T-helper 1 cell treated with Interleukin-12 subunit alpha and Interleukin-12 subunit beta and Interleukin-4 antibody, amounts not matched to agents 30 μg/mL and 1 μg/mL, for 36 hours (primary cell): ENCODE data around the gene ARHGAP26.
A peak's percentile ranks its signal among the peaks of the same experiment; 100 is the strongest.
"Not testable (repeated sequence)": the region's sequence is repeated elsewhere in the genome, so short reads cannot be mapped to it uniquely, and the experiment has no call there.

Experiments
- H3K27ac Mint-ChIP-seq: one replicate; pipeline ENCODE4 v1.8.0; 2021; ENCODE audit warnings: mild to moderate bottlenecking, mixed read lengths
- H3K27me3 Mint-ChIP-seq: one replicate; pipeline ENCODE4 v1.8.0; 2021; ENCODE audit warnings: low read depth, mixed read lengths
- H3K36me3 Mint-ChIP-seq: one replicate; pipeline ENCODE4 v1.8.0; 2021; ENCODE audit warnings: low read depth, mixed read lengths
- H3K4me1 Mint-ChIP-seq: one replicate; pipeline ENCODE4 v1.8.0; 2021; ENCODE audit warnings: low read depth, mixed read lengths
- H3K4me3 Mint-ChIP-seq: one replicate; pipeline ENCODE4 v1.8.0; 2021; ENCODE audit warnings: mild to moderate bottlenecking, moderate library complexity, mixed read lengths
- H3K9me3 Mint-ChIP-seq: one replicate; pipeline ENCODE4 v1.8.0; 2021; ENCODE audit warnings: mixed read lengths

Gene ARHGAP26

GRCh38 chr5:142918959-142919635 is 148.9 kb downstream of the ARHGAP26 start:
- H3K27ac Mint-ChIP-seq, result no peak overlapping the region
- peaks cover 14% of the 10 kb centered on the region for H3K4me1 Mint-ChIP-seq
- no peaks in the 10 kb centered on the region for H3K9me3 Mint-ChIP-seq
- peaks cover 3% of the 10 kb centered on the region for H3K36me3 Mint-ChIP-seq
- H3K4me3 Mint-ChIP-seq, result no peak overlapping the region
- no peaks in the 10 kb centered on the region for H3K27me3 Mint-ChIP-seq

GRCh38 chr5:142920849-142921612 is 150.9 kb downstream of the ARHGAP26 start:
- Mint-ChIP-seq H3K9me3 (no peaks in the 10 kb centered on the region), H3K27me3 (no peaks in the 10 kb centered on the region), H3K36me3 (peaks cover 6% of the 10 kb centered on the region), H3K27ac (no peak overlapping the region), H3K4me1 (peaks cover 33% of the 10 kb centered on the region), H3K4me3 (no peak overlapping the region)

GRCh38 chr5:142922223-142922952 is 152.2 kb downstream of the ARHGAP26 start:
- no peak overlapping the region for H3K4me3 Mint-ChIP-seq
- H3K27me3 Mint-ChIP-seq, result no peaks in the 10 kb centered on the region
- H3K27ac Mint-ChIP-seq, result no peak overlapping the region
- H3K9me3 Mint-ChIP-seq, result no peaks in the 10 kb centered on the region
- H3K36me3 Mint-ChIP-seq, result peaks cover 9% of the 10 kb centered on the region
- peaks cover 43% of the 10 kb centered on the region for H3K4me1 Mint-ChIP-seq

GRCh38 chr5:142924135-142924883 is 154.1 kb downstream of the ARHGAP26 start:
- Mint-ChIP-seq H3K4me1 (peaks cover 45% of the 10 kb centered on the region), H3K4me3 (no peak overlapping the region), H3K27ac (peak overlapping the region; percentile 23), H3K9me3 (no peaks in the 10 kb centered on the region), H3K36me3 (peaks cover 10% of the 10 kb centered on the region), H3K27me3 (no peaks in the 10 kb centered on the region)

GRCh38 chr5:142925795-142926194 is 155.6 kb downstream of the ARHGAP26 start:
- Mint-ChIP-seq H3K4me3 (no peak overlapping the region), H3K27ac (no peak overlapping the region)

GRCh38 chr5:142926549-142926948 is 156.4 kb downstream of the ARHGAP26 start:
- Mint-ChIP-seq H3K4me3 (no peak overlapping the region), H3K36me3 (peaks cover 16% of the 10 kb centered on the region), H3K27ac (no peak overlapping the region), H3K4me1 (peaks cover 57% of the 10 kb centered on the region), H3K9me3 (no peaks in the 10 kb centered on the region), H3K27me3 (no peaks in the 10 kb centered on the region)

More at GRCh38 chr5:142925795-142926194, 155.6 kb downstream of the ARHGAP26 start:
- H3K36me3 Mint-ChIP-seq, result peaks cover 14% of the 10 kb centered on the region
- H3K27me3 Mint-ChIP-seq, result no peaks in the 10 kb centered on the region
- H3K9me3 Mint-ChIP-seq, result no peaks in the 10 kb centered on the region
- H3K4me1 Mint-ChIP-seq, result peaks cover 58% of the 10 kb centered on the region

GRCh38 chr5:142928999-142929398 is 158.8 kb downstream of the ARHGAP26 start:
- Mint-ChIP-seq H3K36me3 (peaks cover 34% of the 10 kb centered on the region), H3K4me1 (peaks cover 50% of the 10 kb centered on the region), H3K27ac (peak overlapping the region; percentile 37)

GRCh38 chr5:142929587-142929986 is 159.4 kb downstream of the ARHGAP26 start:
- Mint-ChIP-seq H3K4me1 (peaks cover 48% of the 10 kb centered on the region), H3K36me3 (peaks cover 34% of the 10 kb centered on the region), H3K27me3 (no peaks in the 10 kb centered on the region), H3K9me3 (no peaks in the 10 kb centered on the region), H3K4me3 (no peak overlapping the region), H3K27ac (peak overlapping the region; percentile 26)

More at GRCh38 chr5:142928999-142929398, 158.8 kb downstream of the ARHGAP26 start:
- H3K27me3 Mint-ChIP-seq, H3K9me3 Mint-ChIP-seq, H3K4me3 Mint-ChIP-seq: not testable (repeated sequence)

- Mint-ChIP-seq H3K4me1 (peaks cover 42% of the 10 kb centered on the region), H3K9me3 (no peaks in the 10 kb centered on the region), H3K36me3 (peaks cover 35% of the 10 kb centered on the region), H3K27me3 (no peaks in the 10 kb centered on the region), H3K27ac (no peak overlapping the region), H3K4me3 (no peak overlapping the region)
Measured at GRCh38 chr5:142930395-142931110, 160.4 kb downstream of the ARHGAP26 start.

- no peaks in the 10 kb centered on the region for H3K9me3 Mint-ChIP-seq
- peaks cover 31% of the 10 kb centered on the region for H3K4me1 Mint-ChIP-seq
- H3K27me3 Mint-ChIP-seq, result no peaks in the 10 kb centered on the region
- no peak overlapping the region for H3K4me3 Mint-ChIP-seq
- H3K27ac Mint-ChIP-seq, result no peak overlapping the region
- H3K36me3 Mint-ChIP-seq, result peaks cover 38% of the 10 kb centered on the region
Measured at GRCh38 chr5:142931896-142932686, 161.9 kb downstream of the ARHGAP26 start.

GRCh38 chr5:142934051-142934762 is 164.0 kb downstream of the ARHGAP26 start:
- Mint-ChIP-seq H3K27me3 (no peaks in the 10 kb centered on the region), H3K36me3 (peaks cover 35% of the 10 kb centered on the region), H3K4me3 (no peak overlapping the region), H3K27ac (no peak overlapping the region), H3K4me1 (peaks cover 26% of the 10 kb centered on the region), H3K9me3 (no peaks in the 10 kb centered on the region)

GRCh38 chr5:142935014-142935413 is 164.8 kb downstream of the ARHGAP26 start:
- Mint-ChIP-seq H3K9me3 (no peaks in the 10 kb centered on the region), H3K36me3 (peaks cover 37% of the 10 kb centered on the region), H3K27me3 (no peaks in the 10 kb centered on the region), H3K4me1 (peaks cover 20% of the 10 kb centered on the region), H3K27ac (no peak overlapping the region), H3K4me3 (no peak overlapping the region)
